Fibroblast of mammary gland (primary cell): ENCODE measurements around the gene CNTFR.

Source experiments
- DNase-seq: peaks from one replicate; pipeline ENCODE4 v3.0.0-alpha.2; 2010; ENCODE audit warnings: low read depth
- H3K4me3 ChIP-seq: 2 replicates; pipeline ENCODE4 v1.5.1; 2011; ENCODE audit warnings: low read depth, mild to moderate bottlenecking, low read length, moderate library complexity; ENCODE audit not compliant: control insufficient read depth
- TF ChIP-seq, protein P1 (sequence below): conservative IDR thresholded peaks from 2 replicates; pipeline ENCODE4 v1.5.1; 2011; ENCODE audit warnings: low read depth, low read length, inconsistent platforms; ENCODE audit not compliant: control insufficient read depth, insufficient read depth

Gene CNTFR

DNA sequence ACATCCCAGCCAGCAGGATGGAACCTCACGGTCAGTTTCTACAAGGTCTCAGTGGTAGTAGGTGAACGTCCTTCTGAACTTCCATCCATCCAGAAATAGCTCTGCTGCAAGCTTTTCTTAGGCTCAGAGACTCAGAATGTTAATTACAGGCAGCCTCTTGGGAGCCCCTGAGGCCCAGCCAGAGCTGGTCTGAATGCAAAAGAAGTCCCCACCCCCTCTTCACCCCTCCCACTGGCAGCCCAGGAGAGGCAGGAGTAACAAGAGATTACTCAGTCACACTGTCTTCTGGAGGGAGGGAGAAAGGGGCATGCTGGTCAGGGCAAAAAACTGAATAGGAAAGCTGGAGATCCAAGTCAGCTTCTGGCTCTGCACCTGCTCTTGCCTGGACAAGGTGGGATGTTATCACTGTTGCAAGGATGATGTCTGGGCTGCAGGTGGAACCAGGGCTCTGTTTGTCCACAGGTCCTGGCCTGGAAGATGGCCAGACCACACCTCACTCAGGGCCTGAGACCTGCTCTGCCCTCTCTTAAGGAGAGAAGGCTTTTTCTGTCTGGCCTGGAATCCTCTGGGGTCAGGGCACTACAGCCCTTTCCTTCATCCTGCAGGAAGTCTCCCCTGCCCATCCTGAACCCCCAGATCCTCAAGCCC lies 75.8 kb downstream of the CNTFR start:
- H3K4me3 ChIP-seq, result no peak overlapping the region
- TF ChIP-seq, protein P1, sequence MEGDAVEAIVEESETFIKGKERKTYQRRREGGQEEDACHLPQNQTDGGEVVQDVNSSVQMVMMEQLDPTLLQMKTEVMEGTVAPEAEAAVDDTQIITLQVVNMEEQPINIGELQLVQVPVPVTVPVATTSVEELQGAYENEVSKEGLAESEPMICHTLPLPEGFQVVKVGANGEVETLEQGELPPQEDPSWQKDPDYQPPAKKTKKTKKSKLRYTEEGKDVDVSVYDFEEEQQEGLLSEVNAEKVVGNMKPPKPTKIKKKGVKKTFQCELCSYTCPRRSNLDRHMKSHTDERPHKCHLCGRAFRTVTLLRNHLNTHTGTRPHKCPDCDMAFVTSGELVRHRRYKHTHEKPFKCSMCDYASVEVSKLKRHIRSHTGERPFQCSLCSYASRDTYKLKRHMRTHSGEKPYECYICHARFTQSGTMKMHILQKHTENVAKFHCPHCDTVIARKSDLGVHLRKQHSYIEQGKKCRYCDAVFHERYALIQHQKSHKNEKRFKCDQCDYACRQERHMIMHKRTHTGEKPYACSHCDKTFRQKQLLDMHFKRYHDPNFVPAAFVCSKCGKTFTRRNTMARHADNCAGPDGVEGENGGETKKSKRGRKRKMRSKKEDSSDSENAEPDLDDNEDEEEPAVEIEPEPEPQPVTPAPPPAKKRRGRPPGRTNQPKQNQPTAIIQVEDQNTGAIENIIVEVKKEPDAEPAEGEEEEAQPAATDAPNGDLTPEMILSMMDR, result no peak
- DNase-seq, result peak; percentile 40

DNA sequence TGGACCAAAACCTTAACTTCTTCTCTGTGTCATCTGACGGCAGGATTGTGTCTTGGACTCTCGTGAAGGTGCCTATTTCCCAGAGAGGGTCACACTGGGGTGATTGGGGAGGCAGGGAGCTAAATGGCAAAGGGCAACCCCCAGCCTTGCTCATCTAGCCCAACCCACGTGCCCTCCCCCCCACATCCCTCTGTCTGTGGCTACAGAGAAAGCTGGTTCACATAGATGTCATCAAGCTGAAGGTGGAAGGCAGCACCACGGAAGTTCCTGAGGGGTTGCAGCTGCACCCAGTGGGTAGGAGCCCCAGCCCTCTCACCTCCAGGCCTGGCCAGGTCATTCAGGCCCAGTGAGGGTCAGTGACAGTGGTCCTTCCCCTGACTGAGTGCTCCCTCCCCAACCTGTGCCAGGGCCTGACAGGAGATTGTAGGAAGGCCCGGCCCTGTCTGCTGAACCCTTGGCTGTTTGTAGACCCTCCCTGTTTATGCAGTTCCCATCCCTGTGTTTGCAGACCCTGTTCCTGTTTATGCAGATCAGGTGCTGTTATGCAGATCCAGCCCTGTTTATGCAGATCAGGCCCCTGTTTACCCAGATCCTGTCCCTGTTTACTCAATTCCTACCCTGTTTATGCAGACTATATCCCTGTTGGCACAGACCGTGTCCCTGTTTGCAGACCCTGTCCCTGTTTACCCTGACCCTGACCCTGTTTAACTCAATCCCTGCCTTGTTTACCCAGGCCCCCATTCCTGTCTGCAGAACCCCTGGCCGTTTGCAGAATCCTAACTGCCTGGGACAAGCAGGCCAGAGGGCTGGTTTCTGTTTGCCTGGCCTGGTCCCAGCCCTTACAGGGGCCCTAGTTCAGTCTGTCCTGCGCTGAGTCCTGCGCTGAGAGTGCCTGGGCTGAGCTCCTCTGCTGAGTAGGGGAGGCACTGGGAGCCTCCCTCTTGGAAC lies 77.1 kb downstream of the CNTFR start:
- TF ChIP-seq, protein P1, result no peak
- no peak overlapping the region for H3K4me3 ChIP-seq
- no peak for DNase-seq

DNA sequence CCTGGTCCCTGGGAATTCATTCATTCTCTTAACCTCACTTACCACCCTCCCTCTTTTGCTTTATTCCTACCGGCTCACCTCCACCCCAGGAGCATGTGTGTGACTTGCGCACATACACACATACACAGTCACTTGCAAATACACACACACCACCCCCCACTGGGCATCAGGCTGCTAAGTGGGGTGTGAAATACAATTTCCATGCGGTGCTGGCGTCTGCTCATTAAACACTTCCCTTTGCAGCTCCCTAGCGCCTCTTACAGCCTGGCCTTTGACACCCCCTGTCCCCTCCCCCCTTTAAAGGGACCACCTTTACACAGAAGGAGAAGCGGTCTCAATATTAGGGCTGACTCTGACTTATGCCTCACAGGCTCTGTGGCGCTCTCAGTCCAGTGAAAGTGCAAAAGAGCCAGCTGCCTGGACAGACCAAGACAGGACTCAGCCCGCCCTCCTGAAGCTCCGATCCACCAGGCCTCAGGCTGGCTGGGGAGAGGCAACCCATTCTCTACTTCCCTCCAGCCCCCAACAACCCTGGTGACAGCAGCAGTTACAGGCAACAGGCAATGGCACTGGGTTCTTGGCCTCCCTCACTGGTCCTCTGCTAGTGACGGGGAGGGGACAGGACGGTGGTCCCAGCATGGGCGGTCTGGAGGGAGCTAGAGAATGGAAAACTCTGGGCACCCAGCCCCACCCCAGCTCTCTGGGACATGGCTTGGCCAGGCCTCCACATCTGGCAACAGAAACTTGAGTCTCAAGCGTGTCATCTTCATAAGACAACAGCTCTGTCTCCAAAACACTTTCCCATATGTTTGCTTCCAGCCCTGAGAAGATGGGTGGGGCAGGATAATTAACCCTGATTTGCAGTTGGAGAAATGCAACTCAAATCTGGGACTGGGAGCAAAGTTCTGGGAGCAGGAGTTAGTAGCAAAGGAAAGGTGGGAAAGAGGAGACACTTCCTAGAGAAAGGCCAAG lies 78.7 kb downstream of the CNTFR start:
- H3K4me3 ChIP-seq, result no peak overlapping the region
- no peak for DNase-seq
- TF ChIP-seq, protein P1, result no peak

DNA sequence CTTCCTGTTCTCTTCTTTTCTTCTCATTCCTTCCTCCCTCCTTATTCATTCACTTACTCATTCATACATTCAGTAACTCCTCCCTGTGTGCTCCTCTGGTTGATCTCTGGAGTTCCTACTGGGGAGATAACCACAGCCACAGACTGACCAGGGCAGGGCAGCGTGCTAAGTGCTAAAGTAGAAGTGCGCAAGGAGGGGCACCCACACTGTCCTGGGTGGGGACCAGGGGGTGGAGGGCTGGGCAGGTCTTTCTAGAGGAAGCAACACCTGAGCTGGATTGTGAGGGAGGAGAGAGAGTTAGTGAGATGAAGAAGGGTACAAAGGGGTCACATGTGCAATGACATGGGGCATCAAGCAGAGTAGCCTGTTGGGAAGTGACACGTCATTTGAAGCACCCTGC lies 80.6 kb downstream of the CNTFR start:
- TF ChIP-seq, protein P1, result no peak
- DNase-seq, result no peak
- no peak overlapping the region for H3K4me3 ChIP-seq

DNA sequence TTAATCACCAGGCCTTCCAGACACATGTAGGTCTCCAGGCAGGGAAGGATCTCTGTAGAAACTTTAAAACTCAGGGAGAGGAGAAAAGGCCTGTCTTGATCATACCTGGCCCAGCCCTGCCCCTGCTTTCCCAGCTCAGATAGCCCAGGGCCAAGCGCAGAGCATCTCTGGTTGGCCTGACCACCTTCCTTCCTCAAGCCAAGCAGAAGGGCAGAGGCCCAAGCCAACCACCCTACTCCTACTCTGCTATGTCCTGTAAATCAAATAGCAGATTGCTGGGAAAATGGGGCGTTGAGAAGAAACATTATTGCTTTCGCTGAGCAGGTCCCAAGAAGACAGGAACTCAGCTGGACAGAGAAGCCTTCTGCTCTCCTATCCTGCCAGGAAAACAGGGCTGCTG lies 81.1 kb downstream of the CNTFR start:
- TF ChIP-seq, protein P1, result no peak
- DNase-seq, result no peak
- no peak overlapping the region for H3K4me3 ChIP-seq

DNA sequence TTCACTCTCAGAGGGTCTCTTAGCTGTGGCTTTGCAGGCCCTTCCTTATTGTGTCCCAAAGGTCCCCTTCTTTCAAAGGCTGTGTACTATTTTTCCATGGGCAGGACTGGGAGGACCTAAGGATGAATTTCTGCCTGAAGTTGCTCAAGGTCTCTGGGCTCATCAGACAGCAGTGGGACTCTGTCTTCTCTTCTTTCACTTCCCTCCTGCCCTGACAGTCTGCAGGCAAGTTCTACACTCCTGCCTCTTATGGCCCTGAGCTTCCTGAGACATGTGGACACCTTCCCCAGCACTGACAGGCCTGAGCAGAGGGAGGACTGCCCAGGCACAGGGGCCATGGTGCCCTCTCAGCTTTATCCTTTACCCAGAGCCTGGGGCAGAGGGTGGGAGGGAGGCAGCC lies 81.6 kb downstream of the CNTFR start:
- TF ChIP-seq, protein P1, result no peak
- no peak overlapping the region for H3K4me3 ChIP-seq
- no peak for DNase-seq
